Dermis lymphatic vessel endothelial cell (primary cell): ENCODE data around the gene PRR20B. TPM values are rescaled to one million over a fixed set of nuclear protein-coding genes. Genes with fewer than 3 reads are reported as not detected.

Source experiments
- total RNA-seq: library from RNA; depleted of rRNA; stranded (reverse); fragments of >200 nt; gene quantifications from 2 replicates; pipeline ENCODE4 v1.2.1, GENCODE V29; 2014

Gene PRR20B
- not detected in 2 replicates for total RNA-seq

DNA sequence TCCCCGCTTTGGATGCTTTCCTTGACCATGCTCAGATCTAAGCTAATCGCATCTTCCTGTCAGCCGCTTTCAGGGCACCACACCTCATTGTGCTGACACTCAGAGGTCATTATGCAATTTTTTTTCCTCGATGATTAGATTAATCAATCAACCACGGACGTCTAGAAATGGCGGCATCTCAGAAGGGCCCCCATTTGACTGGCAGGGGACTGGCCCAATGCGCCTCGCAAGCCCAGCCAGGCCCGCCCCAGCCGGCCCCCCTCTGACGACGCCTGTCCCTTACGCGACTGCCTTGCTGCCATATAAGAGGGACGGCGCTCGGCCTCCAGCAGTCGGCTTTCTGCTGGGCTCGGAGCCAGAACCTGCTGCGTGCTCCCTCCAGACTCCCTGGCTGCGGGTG is at the start of gene PRR20B:
Gene PRR20B (plus strand): TSS at position 301 of the 400 bp plus-strand sequence. CDS start 387 bp downstream, outside the sequence.

DNA sequence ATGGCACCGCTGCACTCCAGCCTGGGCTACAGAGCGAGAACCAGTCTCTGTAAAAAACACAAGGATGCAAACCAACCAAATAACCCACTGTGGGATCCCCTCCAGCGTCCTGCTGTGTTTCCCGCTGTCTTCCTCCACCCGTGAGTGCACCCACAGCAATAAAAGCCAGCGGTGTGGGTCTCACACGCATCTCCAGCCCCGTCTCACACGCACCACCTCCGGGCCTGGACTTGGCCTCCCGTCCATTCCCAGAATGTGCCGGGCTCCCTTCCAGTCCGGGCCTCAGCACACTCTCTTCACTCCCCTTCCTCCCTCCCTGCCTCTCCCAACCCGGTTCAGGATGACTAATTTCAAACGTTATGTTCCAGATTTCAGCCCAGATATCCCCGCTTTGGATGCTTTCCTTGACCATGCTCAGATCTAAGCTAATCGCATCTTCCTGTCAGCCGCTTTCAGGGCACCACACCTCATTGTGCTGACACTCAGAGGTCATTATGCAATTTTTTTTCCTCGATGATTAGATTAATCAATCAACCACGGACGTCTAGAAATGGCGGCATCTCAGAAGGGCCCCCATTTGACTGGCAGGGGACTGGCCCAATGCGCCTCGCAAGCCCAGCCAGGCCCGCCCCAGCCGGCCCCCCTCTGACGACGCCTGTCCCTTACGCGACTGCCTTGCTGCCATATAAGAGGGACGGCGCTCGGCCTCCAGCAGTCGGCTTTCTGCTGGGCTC is 6.9 kb upstream of the PRR20B start, which contains the start of gene PRR20A:
Gene PRR20A (plus strand): TSS at position 684 of the 734 bp plus-strand sequence. CDS start 387 bp downstream, outside the sequence.

DNA sequence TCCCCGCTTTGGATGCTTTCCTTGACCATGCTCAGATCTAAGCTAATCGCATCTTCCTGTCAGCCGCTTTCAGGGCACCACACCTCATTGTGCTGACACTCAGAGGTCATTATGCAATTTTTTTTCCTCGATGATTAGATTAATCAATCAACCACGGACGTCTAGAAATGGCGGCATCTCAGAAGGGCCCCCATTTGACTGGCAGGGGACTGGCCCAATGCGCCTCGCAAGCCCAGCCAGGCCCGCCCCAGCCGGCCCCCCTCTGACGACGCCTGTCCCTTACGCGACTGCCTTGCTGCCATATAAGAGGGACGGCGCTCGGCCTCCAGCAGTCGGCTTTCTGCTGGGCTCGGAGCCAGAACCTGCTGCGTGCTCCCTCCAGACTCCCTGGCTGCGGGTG is 6.5 kb downstream of the PRR20B start, which contains the start of gene PRR20C:
Gene PRR20C (plus strand): TSS at position 301 of the 400 bp plus-strand sequence. CDS start 387 bp downstream, outside the sequence.

DNA sequence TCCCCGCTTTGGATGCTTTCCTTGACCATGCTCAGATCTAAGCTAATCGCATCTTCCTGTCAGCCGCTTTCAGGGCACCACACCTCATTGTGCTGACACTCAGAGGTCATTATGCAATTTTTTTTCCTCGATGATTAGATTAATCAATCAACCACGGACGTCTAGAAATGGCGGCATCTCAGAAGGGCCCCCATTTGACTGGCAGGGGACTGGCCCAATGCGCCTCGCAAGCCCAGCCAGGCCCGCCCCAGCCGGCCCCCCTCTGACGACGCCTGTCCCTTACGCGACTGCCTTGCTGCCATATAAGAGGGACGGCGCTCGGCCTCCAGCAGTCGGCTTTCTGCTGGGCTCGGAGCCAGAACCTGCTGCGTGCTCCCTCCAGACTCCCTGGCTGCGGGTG is 13.0 kb downstream of the PRR20B start, which contains the start of gene PRR20D:
Gene PRR20D (plus strand): TSS at position 301 of the 400 bp plus-strand sequence. CDS start 387 bp downstream, outside the sequence.

DNA sequence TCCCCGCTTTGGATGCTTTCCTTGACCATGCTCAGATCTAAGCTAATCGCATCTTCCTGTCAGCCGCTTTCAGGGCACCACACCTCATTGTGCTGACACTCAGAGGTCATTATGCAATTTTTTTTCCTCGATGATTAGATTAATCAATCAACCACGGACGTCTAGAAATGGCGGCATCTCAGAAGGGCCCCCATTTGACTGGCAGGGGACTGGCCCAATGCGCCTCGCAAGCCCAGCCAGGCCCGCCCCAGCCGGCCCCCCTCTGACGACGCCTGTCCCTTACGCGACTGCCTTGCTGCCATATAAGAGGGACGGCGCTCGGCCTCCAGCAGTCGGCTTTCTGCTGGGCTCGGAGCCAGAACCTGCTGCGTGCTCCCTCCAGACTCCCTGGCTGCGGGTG is 19.6 kb downstream of the PRR20B start, which contains the start of gene PRR20E:
Gene PRR20E (plus strand): TSS at position 301 of the 400 bp plus-strand sequence. CDS start 387 bp downstream, outside the sequence.

Other genes starting within 250 kb of the PRR20B start
- gene PRR20A, start 6.6 kb upstream of the PRR20B start, total RNA-seq = not detected in 2 replicates
- gene PRR20C, start 6.6 kb downstream of the PRR20B start, total RNA-seq = not detected in 2 replicates
- not detected in 2 replicates for gene PRR20D, start 13.1 kb downstream of the PRR20B start, total RNA-seq
- gene PRR20E, start 19.7 kb downstream of the PRR20B start, total RNA-seq = not detected in 2 replicates